SH-SY5Y (cell line): Measurements from ENCODE around the gene SAMD4A.

Experiments used
- GATA2 ChIP-seq: IDR thresholded peaks from 2 replicates; pipeline ENCODE4 v1.6.1; 2011; ENCODE audit warnings: mild to moderate bottlenecking, low read depth, low read length
- GATA3 ChIP-seq: IDR thresholded peaks from 2 replicates; pipeline ENCODE4 v1.6.1; 2011; ENCODE audit warnings: low read depth, mild to moderate bottlenecking, low read length, moderate library complexity

SAMD4A gene

GRCh38 chr14:54645639-54646038, 78.7 kb downstream of the SAMD4A start:
- no peak for TF ChIP-seq GATA3
- TF ChIP-seq GATA2, result no peak

- TF ChIP-seq GATA2 (no peak), GATA3 (no peak)
Observed at GRCh38 chr14:54646626-54647025, 79.7 kb downstream of the SAMD4A start.

GRCh38 chr14:54647378-54647777, 80.5 kb downstream of the SAMD4A start:
- TF ChIP-seq GATA2 (no peak), GATA3 (no peak)

- no peak for TF ChIP-seq GATA2
- TF ChIP-seq GATA3, result no peak
Observed at GRCh38 chr14:54649056-54649455, 82.1 kb downstream of the SAMD4A start.

- no peak for TF ChIP-seq GATA2
- TF ChIP-seq GATA3, result no peak
Observed at GRCh38 chr14:54650331-54650958, 83.5 kb downstream of the SAMD4A start.

GRCh38 chr14:54650959-54651351, 84.0 kb downstream of the SAMD4A start:
- no peak for TF ChIP-seq GATA2
- no peak for TF ChIP-seq GATA3

GRCh38 chr14:54651649-54652048, 84.7 kb downstream of the SAMD4A start:
- no peak for TF ChIP-seq GATA3
- TF ChIP-seq GATA2, result no peak

- TF ChIP-seq GATA2, result no peak
- no peak for TF ChIP-seq GATA3
Observed at GRCh38 chr14:54652188-54652587, 85.3 kb downstream of the SAMD4A start.

GRCh38 chr14:54652605-54653052, 85.7 kb downstream of the SAMD4A start:
- TF ChIP-seq GATA3 (no peak), GATA2 (no peak)

- TF ChIP-seq GATA3 (no peak), GATA2 (no peak)
Observed at GRCh38 chr14:54653712-54654469, 87.0 kb downstream of the SAMD4A start.

GRCh38 chr14:54654605-54655004, 87.7 kb downstream of the SAMD4A start:
- TF ChIP-seq GATA2 (no peak), GATA3 (no peak)

- TF ChIP-seq GATA3 (no peak), GATA2 (no peak)
Observed at GRCh38 chr14:54658836-54659235, 91.9 kb downstream of the SAMD4A start.

- TF ChIP-seq GATA3 (no peak), GATA2 (no peak)
Observed at GRCh38 chr14:54659365-54659764, 92.4 kb downstream of the SAMD4A start.

- TF ChIP-seq GATA2 (no peak), GATA3 (no peak)
Observed at GRCh38 chr14:54660604-54661111, 93.7 kb downstream of the SAMD4A start.
